SKM-1 treated with dmso at 0.1 percent for 144 hours (cell line): ENCODE results near the gene TDRKH.

ENCODE experiments used
- DNase-seq: peaks from one replicate; lab custom pipeline; 2025; ENCODE audit not compliant: unreplicated experiment; lab: John Stamatoyannopoulos, UW

TDRKH gene, protein sequence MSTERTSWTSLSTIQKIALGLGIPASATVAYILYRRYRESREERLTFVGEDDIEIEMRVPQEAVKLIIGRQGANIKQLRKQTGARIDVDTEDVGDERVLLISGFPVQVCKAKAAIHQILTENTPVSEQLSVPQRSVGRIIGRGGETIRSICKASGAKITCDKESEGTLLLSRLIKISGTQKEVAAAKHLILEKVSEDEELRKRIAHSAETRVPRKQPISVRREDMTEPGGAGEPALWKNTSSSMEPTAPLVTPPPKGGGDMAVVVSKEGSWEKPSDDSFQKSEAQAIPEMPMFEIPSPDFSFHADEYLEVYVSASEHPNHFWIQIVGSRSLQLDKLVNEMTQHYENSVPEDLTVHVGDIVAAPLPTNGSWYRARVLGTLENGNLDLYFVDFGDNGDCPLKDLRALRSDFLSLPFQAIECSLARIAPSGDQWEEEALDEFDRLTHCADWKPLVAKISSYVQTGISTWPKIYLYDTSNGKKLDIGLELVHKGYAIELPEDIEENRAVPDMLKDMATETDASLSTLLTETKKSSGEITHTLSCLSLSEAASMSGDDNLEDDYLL

DNA sequence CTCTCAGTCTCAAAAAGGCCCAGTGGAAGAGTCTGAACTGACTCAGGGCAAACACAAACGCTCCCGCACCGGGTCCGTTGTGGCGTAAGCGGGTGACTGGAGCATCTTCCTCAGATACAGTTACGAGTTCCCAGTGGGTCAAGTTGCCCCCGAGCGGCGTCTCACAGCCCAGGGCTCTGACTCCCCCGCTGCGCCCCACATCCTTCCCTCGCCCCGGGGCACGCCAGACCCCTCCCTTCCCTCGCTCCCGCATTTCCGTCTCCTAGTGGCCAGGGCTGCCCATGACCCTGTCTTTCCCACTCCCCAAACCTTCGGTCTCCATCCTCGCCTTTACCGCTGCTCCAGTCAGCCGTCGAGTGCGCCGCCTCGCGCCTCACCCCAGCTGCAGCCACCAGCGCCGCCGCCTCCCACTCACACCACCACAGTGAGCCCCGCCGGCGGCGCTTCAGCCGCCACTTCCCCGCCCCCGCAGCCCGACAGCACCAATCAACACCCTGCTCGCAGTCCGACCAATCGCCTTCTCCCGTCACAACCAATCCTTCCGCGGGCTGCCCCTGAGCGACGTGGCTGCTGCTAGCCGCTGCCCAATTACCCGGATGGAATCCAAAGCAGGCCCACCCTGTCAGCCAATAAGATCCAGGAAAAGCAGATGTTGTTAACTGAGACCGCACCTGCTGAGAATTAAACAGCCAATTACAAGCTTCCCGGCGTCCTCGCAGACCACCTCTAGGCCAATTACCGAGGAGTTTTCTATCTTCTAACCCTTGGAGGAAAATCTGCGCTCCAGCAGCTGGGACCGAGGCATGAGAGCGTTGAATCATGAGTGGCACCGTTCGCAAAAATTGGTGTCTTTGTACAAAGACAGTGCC, at the start of gene TDRKH:
TDRKH (minus strand) TSS at position 430 of the 869 bp plus-strand sequence. CDS start 7,478 bp downstream, outside the sequence.
- DNase-seq, result peak; percentile 100

DNA sequence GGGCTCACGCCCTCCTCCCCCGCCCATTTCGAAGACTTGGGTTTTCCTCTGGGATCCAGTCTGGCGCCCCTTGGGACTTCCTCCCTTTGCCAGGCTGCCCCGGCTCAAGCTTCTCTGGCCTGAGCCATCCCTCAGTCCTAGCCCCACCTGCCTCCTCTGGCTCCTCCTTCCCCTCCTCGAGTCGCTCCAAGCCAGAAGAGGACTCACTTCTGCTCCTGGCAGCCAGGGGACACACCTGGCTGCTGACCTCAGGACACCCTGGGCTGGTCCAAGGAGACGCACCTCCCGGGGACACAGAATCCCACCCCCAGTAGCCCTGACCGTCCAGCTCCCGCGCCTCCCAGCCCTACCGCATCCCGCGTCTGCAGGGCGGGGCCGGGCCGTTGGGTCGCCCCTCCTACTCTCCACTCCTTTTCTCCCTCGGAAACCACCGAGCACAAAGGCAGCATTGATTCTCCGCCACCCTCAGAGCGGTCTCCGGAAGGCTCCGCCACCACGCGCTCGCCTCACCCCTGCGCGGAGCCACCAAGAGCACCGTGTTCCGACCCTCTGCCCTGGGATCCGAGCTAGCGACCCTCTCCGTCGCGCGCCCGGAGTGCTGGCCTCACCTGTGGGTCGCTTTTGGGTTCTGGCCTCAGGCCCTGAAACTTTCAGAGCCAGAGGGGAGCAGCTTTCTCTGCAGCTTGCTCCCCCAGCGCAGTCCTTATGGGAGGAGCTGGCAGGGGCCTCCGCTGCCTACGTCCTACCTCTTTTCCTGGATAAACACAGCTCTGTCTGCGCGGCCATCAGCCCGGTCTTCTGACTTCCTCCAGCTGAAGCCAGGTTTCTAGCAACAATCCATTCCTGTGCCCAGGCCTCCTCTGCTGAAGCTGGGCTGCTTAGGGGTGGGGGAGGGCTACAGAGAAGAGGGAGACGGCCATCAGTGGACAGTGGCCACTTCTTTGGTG, 49.4 kb upstream of the TDRKH start, which contains the start of gene C2CD4D:
C2CD4D (minus strand) TSS at position 364 of the 947 bp plus-strand sequence. CDS start 831 bp downstream, outside the sequence.
- DNase-seq, result no peak

DNA sequence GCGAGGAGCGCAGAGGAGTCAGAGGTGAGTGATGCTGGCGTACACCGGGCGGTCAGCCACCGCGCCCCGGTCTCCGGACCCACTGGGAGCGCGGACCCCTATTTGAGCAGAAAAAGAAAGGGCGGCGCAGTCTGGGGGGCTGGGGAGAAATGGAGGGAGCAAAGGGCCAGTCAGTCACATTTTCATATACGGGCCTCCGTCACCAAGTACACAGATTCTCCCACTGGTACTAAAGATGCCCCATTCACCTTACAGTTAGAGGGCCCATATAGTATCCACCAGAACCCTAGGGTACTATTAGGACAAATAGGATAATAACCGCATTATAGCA, 48.7 kb upstream of the TDRKH start:
- no peak for DNase-seq

DNA sequence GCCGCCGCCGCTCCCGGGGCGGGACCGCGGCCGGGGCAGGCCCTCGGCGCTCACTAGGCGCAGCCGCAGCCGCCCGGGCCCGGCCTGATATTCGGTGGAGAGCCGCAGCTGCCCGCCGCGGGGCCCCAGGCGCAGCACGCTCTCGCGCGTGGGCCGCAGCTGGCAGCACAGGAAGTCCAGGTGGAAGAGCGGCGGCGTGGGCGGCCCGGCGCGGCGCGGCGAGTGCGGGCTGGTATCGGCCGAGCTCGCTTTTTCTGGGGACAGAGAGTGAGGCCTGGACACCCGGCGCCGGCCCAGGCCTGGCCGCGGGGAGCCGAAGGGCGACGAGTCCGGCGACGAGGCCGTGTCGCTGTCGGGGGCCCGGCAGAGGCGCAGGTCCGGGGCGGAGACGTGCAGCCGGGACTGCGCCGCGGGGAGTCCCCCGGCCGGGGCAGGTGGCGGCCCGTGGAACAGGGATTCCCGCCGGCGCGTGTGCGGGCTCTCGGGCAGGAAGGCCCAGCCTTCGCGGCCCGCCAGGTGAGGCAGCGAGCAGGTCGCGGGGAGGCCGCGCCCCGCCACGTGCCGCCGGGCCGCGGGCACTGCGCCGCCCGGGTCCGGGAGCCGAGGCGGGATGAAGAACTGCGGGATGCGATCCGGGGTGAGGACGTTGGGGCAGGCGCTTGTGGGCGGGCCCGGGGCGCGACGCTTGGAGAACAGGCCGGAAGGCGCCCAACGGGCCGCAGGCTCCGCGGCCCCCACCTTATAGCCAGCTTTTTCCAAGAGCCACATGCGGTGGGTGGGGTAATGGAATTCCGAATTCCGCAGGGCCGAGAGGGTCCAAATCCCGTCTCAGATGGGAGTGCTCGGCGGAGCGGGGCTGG, 48.2 kb upstream of the TDRKH start:
- no peak for DNase-seq

DNA sequence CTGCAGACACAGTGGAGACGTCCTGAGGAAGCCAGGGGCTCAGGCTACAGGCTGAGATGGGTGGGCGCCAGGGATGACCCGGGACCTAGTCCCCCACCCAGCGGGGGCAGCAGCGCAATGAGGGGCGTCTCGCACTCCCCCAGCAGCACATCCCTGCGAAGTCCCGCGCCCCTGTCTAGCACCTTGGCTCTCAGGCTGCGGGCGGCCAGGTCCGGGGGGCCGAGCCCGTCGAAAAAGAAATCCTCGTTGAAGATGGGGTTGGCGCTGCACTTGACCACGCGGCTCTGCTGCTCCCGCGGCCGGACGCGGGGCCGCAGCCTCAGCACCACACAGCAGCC, 47.6 kb upstream of the TDRKH start:
- no peak for DNase-seq

DNA sequence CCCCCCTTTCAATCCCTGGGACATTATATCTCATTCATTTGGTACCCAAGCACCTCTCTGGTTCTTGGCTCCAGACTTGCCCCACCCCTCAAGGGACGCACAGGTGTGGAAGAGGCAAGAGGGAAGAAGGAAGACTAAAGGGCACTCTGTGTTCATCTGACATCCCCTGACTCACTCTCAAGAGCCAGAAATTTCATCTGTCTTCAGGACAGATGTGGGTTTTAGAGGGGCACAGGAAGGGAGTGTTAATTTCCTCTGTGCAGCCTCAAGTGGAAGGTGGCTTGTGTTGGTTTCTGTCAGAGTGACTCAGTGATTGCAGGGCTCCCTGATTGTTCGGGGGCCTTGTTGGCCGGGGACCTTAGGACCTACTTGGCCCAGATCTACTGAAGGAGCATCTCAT, 46.9 kb upstream of the TDRKH start:
- DNase-seq, result no peak

DNA sequence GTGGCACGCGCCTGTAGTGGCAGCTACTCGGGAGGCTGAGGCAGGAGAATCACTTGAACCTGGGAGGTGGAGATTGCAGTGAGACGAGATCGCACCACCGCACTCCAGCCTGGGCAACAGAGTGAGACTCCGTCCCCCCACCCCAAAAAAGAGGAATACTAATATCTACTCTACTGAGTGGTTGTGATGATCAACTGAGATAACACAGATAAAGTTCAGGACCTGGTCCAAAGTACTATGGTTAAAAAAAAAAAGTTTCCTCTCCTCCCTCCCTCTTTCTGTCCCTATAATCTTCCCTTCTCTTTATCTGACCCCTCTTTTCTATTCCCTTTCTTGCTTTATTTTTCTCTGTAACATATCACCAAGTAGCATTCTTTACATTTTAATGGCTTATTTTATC, 45.3 kb upstream of the TDRKH start:
- no peak for DNase-seq

DNA sequence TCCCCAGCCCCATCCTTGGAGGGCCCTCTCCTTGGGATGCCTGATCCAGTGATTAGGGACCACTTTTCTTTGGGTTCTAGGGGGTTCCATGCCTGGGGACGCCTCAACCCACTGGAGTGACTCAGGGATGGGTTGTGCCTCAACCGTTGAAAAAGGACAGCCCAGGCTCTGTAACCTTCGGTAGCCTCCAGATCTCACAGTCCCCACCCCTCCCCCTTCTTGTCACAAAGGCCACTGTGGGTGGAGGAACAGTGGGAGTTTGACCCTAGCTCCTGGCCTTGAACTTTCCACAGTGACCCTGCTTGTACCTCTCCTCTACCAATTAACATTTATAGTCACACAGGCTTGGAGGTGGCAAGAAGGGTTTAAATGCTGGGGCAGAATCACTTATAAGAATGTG, 43.9 kb upstream of the TDRKH start:
- DNase-seq, result no peak

DNA sequence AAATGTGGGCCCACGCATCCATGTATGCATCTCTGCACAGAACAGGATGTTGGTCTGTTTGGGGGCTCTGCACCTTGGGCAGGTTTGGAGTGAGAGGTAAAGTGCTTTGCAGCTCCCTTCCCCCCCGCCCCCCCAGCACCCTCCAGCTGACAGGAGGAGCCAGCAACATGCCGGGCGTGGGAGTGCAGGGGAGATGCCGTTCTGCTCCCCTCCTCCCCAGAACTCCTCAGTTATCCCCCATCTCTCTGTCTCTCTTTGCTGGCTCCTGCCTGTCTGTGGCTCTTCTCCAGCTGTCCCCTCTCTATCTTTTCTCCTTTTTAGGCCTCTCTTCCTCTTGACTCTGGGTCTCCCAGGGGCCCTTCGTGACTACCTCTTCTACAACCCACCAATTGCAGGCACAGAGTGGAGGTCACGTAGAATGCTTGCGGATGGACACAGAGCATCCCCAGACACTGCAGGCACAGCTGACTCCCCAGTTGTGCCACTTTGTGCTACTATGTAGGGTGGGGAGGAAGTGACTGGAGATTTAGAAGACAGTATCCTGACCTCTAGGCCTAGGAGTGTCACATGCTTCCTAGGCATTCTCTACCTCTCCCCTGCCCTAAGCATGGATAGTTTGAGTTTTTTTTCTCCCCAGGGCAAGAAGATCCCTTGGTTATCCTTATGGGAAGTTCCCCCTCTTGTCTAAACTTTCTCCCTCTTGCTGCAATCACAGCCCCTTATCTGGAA, 43.0 kb upstream of the TDRKH start:
- DNase-seq, result no peak

DNA sequence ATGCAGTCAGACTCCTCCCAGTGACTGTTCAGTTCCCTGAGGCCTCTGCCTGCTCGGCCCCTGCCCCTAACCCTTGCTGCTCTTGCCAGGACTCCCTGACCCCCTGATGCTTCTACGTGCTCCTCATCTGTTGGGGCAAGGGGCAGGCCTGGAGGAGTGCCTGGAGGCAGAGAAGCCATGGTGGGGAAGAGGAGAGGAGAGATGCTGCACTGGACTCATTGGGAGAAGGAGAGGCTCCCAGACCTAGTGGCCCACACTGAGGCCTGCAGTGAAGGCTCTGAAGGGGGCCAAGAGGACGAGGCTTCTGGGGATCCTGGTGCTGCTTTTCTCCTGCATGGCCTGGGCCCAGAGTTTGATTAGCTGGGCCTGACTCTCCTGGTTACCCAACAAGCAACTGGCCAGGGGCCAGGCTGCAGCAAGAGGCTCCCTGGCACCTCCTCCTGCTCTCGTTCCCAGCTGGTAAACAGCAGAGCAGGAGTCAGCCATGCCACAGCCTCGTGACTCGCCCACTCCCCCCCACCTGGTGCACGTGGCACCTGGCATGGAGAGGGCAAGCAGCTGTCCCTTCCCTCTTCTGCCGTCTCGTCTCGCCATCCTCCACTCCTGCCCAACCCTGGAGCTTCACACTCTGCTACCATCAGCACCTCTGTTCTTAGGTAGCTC, 42.1 kb upstream of the TDRKH start:
- no peak for DNase-seq

DNA sequence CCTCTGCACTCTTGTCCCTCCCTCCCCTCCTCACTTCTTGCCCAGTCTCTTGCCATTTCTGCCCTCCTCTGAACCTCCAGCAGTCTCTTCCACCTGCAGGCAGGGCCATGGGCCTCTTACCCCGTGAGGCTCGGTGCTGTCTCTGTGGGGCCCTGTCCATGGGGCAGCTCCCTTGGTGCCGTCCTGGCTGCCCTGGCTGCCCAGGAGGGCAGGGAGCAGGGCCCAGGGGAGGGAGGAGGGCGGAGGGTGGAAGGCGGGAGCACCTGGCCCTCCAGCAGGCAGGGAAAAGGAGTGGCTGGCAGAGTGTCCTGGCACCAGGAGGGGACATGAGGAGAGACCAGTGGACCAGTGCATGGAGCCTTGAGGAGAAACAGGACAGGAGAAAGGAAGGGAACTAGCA, 41.3 kb upstream of the TDRKH start, which contains the start of gene RORC:
RORC (minus strand) TSS at position 198 of the 400 bp plus-strand sequence; CDS start at position 160, 38 bp downstream.
- no peak for DNase-seq

DNA sequence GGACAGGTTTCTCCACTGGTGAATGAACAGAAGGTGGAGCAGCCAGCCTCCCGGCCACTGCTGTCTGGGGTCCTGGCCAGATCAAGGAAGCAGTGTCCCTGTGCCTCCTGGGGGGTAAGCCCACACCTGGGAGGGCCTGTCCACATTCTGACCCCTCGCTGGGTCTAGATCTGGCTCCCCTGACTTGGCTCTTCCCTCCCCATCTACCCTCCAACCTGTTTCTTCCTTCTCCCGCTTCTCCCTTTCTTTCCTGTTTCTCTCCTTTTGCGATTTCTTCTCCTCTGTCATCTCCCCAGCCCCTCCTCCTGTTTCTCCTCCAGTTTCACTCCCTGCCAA, 40.9 kb upstream of the TDRKH start:
- DNase-seq, result no peak

DNA sequence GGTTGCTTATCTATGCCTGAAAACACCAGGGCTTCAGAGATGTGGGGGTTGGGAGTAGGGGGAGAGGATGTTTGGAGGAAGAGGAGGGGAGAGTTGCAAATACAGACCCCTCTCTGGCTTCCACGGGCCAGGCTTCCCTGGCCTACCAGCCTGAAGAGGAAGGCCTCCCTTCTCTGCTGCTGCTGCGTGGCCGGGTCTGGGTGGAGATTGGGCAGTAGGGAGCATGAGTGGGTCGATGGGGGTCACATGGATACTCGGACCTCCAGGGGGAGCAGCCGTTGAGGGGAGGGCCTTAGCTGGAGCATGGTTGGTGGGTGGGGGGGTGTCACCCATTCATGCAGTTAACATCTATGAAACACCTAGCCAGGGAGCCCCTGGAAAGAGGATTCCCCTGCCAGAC, 39.8 kb upstream of the TDRKH start:
- no peak for DNase-seq

DNA sequence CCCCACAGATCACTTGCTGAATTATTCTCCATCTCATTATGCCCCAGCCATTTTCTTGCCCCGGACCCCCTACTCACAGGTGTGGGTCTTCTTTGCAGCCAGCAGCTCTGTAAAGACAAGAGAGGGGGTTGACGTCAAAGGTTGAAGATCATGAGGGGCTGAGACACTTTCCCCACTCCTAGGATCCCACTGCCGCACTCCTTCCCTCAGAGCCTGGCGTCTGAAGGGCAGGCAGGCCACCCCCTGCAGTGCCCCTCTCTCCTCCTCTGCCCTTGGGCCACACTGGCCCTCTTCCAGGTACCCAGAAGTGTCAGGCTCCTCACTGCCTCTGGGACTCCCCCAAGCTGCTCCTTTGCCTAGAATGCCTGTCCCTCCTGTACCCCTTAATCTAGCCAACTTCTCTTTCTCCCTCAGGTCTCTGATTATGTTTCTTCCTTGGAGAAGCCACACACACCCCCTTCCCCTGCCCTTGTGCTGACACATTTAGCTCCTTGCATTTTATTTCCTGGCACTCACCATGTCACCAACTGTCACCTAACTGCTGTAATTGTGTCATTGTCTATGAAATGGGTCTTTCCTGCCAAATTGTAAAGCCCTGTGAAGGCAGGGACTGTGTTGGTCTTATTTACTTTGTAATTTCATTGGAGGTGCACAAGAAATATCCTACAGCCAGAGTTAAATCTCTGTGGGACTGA, 39.2 kb upstream of the TDRKH start:
- DNase-seq, result no peak

DNA sequence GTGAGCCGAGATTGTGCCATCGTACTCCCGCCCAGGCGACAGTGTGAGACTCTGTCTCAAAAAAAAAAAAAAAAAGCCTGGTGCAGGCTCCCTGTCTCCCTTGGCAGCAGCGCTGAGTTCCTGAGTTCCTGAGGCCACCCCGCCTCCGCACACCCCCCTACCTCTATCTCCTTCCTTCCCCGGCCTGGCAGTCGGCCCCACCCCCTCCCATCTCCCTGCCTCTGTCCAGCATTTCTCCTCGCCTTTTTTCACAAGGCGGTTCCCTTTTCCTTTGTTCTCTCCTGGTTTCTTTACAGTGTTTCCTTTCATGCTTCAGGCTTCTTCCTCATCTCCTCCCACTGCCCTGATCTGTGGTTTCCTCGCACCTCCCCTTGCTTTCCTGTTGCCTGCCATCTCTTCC, 38.6 kb upstream of the TDRKH start:
- DNase-seq, result no peak

DNA sequence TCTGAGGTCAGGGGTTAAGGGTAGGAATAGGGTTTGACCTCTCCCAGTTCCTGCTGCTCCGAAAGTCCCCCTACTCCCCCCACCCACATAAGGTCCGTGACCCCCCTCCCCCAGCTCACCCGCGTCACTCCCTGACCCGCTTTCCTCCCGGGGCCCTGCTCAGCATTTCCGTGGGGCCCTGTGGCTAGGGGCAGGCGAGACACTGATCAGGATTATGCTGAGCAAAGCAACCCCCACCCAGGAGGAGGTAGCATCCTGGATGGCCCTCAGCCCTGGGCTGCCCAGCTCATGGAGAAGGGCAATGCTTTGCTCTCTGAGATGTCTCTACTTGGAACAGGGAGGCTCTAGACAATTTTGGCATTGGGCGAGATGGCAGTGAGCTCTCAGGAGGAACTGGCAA, 37.6 kb upstream of the TDRKH start:
- DNase-seq, result no peak

DNA sequence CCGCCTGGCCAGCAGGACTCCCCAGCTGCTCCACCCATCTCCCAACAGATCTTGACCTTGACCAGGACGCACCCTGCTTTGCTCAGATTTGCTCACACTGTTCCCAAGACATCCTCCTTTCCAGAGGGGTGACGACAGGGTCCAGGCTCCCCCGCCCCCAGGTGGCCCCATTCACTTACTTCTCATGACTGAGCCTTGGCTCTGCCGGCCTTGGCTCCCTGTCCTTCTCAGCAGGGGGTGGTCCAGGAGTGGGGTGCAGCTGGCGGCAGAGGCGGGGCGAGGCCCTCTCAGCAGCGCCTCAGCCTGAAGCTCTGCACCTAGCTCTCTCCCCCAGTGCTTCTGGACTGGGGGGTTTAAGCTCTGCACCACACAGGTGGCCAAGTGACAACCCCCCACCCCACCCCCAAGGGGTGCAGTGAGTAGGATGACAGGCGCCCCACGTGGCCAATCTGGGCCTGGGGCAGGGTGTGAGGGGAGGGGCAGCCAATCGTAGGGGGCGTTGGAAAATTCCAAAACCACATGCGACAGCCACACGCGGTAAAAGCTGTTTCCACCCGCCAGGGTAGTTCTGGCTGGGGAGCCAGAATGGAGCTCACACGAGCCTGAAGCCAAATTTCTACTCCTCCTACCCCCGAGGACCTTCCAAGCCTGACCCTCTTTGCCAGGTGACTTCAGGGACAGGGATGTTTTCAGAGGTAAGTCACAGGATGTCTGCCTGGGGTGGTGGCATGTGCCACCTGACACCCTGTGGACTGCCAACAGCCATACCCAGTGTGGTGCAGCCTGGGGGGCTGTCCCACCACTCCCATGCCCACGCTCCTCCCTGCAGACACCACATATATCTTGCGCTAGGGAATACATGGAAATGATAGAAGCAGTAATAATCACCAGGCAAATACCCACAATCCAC, 35.7 kb upstream of the TDRKH start:
- DNase-seq, result no peak
